KG1 (cell line): Measurements from ENCODE around the gene ADK.

Source experiments
- DNase-seq: peaks from one replicate; lab custom pipeline; 2025; lab: John Stamatoyannopoulos, UW

ADK gene

DNA sequence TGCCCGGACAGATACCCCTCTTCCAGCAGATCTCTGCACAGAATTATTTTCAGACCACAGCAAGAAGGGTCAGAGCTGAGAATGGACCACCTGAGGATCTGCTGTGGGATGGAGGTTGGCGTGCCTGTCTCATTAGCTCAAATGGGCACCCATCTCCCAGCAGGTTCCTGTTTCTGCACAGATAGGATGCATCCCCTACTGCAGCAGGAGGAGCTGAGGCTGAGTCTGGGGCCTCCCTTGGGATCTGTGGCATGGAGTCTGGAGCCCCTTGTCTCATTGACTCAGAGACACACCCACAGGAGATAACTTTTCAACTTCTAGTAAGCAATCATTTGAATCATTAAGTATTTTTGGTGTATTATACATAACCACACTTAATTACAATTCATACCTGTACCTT is 212.7 kb downstream of the ADK start:
- no peak for DNase-seq

DNA sequence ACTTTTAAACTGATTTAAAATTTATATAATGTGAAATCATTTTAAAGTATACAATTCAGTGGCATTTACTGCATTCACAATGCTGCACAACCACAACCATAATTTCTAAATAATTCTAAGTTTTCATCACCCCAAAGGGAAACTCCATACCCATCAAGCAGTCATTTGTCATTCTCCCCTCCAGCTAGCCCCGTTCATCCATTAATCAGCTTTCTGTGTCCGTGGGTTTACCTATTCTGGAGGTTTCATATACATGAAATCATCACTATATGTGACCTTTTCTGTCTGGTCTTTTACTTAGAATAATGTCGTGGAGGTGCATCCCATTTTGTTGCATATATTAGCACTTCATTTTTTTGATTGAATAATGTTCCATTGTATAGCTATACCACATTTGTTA is 214.1 kb downstream of the ADK start:
- no peak for DNase-seq

DNA sequence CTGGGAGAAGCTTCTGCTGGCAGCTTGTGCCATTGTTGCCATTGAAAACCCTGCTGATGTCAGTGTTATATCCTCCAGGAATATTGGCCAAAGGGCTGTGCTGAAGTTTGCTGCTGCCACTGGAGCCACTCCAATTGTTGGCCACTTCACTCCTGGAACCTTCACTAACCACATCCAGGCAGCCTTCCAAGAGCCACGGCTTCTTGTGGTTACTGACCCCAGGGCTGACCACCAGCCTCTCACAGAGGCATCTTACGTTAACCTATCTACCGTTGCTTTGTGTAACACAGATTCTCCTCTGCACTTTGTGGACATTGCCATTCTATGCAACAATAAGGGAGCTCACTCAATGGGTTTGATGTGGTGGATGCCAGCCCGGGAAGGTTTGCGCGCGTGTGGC is 220.7 kb downstream of the ADK start:
- no peak for DNase-seq

DNA sequence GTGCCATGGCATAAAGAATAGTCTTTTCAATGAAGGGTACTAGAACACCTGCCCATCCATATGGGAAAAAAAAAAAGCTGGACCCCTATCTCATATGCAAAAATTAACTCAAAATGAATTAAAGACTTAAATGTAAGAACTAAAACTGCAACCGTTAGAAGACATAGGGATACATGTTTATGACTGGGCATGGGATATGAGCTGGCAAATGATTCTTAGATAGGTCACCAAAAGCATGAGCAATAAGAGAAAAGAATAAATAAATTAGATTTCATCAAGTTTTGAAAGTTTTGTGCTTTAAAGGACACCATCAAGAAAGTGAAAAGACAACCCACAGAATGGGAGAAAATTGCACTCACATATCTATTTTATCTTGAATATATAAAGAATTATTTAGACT is 222.0 kb downstream of the ADK start:
- no peak for DNase-seq

DNA sequence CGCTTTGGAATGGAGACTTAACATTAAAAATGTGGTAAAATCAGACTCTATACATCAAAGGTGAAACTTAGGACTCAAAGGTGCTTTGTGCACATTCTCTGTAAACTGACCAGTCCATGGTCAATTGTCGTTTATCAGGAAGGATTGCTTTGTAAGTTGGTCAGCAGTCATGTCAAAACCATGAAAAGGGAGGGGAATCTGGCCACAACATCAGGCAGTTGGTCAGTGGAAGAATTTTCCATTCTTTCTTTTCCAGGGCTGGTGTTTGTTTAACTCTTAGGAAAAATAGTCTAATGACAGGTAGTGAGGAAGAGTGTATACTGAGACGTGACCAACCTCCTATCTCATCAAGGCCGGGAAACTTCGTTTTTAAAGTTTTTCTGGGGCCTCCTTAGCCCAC is 226.5 kb downstream of the ADK start:
- no peak for DNase-seq

DNA sequence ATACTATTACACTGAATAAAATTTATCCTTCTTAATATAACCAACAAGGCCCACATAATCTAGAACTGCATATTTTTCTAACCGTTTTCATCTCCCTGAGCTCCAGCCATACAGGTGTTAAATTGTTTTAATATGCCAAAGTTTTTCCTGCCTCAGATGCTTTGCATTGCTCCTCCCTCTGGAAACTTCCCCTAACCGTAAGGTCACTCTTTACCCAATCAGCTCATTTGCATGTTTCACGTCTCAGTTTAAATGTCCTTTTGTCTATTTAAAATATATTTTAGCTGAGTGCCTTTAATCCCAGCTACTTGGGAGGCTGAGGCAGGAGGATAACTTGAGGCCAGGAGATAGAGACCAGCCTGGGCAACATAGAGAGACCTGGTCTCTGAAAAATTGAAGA is 228.5 kb downstream of the ADK start:
- no peak for DNase-seq

DNA sequence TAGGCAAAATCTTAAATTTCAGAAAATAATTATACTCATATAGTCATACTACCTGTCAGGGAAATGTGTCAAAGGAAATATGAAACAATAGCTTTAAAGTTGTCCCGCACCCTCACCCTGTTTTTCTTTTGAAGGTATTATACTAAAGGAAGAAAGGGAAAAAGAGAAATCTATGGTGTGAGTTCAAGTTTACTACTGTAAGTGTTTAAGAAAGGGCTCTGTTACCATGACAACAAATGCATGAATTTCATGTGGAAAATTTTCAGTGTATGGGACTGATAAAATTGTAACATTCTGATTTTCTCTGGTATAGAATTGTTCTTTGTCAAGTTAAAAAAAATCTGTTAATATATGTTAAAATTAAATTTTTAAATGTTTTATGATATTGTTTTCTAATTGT is 229.8 kb downstream of the ADK start:
- no peak for DNase-seq

DNA sequence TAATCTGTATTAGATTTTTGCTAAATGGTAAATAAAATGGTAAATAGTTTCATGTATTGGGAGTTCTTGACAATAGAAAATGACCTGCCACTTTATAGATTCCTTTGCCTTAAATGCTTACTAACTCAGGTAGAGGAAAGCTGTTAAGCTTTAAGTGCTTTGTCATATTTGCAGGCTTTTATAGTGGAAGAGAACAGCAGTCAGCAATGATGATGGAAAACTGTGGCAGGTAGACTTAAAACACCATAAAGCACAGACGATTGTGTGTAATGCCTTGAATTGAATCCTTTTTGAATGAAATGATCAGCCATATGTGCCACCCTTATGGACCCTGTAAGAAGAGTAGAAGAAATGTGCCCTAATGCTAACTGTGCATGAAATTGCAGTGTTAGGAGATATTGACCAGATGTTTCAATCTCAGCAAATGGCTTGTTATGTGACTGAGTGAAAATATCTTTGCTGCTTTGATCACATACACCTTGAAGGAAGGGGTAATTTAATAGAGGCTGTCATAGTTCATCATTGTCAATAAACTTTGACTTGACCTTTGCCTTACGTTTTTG is 230.4 kb downstream of the ADK start:
- DNase-seq: no peak

DNA sequence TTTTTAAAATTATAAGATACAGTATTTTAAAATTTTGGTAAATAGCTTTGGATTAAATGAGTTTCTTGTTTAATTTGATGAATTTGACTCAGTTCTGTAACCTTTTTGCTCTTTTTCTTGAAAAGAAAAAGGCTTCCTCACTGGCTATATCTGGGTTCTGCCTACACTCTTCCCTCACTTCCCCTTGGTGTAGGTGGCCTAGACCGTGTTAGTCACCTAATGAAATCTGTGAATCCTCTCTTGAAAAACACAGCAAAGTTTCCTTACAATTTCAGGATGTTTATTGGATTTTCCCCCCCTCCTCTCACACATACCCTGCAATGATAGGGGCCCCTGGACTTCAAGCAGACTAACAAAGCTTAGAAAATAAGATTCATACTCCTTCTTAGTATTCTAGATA is 231.6 kb downstream of the ADK start:
- DNase-seq: no peak

DNA sequence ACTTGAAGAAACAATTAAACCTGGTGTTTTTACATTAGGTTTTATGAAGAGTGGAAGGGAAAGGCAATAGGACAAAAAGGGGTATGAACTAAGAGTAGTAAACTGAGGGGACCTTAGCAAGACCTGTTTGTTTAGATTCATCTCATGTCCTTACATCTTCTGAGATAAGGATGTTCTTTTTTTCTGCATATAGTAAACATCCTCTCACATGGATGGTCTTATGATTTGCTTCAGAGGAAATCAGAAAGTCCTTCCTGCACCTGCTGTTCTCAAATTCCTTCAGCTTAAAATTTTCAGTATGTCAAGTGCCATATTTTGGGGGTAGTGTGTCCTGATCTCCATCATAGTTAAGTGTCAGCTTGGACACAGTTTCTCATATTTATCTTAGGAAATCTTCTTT is 232.6 kb downstream of the ADK start:
- DNase-seq: no peak

DNA sequence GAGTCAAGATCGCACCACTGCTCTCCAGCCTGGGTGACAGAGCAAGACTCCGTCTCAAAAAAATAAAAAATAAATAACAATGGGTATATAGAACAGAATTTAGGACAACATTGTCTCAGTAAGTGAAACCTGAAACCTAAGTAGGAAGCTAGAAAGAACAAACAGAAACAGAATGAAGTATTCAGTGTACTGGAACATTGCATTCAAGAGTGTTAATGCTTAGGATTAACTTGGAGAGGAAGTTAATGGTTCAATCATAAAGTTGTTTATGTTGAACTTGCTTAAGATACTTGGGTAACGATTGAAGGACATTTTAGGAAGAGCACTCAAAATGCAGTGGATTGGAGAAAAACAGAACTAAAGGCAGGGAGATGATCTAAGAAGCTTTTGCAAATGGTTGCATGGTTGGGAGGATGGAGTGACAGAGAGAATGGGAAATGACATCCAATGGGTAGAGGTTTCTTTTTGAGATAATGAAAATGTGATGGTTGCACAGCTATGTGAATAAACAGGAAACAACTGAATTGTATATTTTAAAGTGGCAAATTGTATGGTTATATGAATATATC is 233.7 kb downstream of the ADK start:
- DNase-seq: no peak

DNA sequence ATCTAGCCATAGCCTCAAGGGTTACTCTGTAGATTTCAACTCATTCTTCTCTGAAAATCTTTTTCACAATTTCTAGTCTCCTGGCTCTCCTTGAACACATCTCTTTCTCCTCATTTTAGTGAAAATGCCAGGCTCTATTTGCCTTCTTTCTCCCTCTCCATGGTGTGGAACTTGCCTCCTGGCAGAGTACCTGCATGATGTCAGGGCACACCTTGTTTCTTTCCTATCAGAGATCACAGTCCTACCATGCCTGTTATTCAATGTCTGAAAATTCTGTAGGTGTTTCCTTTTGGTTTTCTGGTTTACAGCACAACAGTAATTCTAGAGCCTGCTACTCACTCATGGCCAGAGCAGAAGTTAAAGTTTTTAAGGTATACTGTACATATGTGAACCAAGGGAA is 237.8 kb downstream of the ADK start:
- DNase-seq: no peak

DNA sequence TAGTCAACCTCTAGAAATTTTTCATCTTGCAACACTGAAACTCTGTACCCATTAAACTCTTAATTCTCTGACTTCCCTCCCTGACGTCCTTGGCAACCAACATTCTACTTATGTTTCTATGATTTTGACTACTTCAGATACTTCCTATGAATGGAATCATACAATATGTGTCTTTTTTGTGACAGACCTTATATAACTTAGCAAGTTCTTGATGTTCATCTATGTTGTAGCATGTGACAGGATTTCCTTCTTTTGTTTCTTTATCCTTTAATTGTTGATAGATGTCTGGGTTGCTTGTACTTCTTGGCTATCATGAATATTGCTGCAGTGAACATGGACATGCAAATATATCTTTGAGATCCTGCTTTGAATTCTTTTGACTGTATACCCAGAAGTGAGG is 240.8 kb downstream of the ADK start:
- DNase-seq: no peak

DNA sequence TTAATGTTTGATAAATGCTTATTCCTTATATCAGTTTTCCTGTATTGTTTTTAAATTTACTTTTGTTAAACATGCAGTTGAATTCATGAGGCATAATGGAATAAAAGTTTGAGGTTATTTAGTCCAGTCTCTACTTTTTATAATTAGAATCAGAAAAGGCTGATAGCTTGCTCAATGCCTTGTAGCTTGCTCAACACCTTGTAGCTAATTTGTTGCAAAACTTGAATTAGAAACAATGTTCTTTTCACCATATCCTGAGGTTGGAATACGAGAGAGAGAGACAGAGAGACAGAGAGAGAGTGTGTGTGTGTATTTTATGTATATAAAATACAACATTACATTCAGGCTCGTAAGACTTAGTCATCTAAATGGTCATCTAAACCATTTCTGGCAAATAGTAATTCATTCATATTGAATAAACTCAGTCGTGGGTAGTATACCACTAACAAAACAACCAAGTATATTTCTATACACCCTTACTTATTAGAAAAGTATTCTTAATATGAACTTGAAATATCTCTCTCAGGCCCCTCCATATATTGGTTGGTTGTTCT is 243.5 kb downstream of the ADK start:
- DNase-seq: no peak

DNA sequence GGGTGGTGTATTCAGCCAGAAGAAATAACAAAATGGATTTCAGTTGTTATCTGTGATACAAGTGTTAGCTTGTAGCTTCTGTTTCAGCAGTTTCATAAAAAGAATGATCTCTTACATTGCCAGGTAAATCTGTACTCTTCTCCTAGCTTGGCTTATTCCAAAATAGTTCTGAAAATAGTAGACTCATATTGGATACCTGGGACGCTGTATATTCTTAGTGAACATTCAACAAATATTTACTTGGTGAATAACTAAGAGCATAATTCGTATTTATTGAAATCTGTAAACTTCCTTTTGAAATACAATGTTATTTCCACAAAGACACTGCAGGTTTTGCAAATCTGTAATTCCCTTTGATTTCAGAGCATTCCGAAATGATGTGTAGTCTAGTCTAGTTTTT is 249.2 kb downstream of the ADK start:
- DNase-seq: no peak

DNA sequence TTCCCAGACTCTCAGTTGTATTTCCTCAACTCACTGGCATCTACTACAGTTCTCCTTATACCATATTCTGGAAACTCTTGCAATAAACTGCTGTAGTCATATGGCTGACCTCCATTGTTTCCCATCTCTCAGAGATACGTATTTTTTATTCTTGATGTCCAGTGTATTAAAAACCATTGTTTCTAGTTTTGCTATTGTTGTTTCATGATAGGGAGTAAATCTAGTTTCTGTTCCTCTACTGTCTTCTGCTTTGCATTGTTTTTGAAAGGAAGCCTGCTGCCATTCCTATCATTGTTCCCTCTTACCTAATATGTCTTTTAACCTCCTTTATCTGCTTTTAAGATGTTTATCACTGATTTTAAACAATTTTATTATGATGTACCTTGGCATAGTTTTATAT is 255.0 kb downstream of the ADK start:
- DNase-seq: no peak

DNA sequence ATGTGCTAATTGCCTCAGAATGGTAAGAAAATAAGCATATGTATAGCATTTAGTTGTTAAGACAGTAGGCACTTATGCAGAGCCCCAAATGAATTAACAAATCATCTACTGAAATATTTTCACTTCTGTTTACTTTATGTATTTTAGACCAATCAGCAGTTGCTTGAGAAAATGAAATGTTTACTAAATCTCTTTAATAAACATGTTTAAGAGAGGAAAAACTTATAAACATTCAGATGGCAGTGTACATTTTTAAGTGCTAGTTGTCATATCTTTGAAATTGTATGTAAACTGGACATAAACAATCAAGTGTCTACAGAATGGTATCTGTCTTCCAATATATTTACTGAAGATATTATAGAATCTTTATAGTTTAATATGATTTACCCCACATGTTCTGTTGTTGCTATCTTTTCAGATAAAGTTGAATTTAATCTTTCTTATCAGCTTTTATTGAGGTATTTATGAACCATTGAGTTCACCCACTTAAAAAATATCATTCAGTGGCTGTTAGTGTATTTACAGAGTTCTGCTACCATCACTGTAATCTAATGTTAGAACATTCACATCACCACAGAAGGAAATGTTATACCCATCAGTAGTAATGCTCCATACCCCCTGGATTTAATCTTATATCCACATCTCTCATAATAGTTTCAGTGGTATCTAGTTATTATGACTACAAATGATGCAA is 264.3 kb downstream of the ADK start:
- no peak for DNase-seq

DNA sequence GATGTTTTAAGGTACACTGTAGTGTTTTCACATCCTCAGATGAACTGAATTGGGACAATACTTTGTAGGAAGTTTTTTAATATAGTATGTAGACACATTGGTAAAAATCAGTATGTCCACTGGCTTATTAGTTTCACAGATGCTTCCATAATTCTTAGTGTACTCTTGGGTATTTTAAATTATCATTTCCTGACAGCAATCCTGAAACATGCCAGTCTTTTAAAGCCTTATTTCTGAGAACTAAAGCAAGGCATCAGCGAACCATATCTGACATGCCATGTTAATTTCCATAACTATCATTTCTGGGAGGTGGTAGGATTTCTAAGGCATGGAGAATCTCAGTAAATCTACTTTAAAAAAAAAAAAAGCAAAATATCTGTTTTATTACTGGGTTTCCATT is 266.4 kb downstream of the ADK start:
- DNase-seq: no peak

DNA sequence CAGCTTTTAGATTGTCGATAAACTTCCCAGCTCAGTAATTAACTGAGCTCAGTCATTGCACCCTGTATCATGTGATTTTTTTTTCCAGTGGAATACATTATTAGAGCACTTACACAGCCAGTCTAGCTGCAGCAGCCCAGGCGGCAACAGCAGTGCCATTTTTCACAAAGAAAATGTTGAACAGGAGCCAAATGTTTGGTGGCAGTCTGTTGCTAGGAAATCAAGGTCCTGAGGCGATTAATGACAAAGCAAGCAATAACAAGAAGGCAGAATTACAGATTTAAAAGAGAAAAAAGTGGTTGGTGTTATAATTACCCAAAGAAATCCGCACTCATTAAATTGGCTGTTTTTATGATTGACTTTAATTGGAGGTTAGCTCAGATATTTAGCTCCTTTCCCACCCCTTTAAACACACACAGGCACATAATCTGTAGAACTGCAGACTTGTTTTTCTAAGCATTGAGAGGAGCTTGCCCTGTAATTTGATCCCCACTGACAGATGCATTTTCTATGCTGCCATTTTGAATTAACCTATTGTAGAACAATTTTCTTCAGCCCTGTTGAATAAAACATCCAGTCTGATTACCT is 267.4 kb downstream of the ADK start:
- no peak for DNase-seq

DNA sequence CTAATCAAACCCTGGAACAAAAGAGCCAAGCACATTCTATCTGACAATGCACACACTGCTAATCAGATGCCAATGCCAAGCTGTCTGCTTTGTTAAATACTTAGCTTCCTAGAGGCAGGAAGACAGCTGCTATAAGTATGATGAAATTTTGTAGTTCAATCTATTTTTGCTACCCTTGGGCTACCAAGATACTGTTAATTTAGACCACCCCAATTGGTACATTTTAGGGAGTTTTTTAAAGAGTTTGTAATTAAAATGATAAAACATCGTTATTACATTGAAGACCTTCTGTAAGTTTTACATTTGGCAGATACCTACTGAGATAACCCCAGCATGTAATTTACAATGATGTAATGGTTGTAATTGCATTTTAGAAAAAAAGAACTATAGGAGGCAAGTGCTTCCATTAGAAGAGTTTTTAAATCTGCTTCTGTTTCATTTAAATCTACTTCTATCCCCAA is 268.5 kb downstream of the ADK start:
- DNase-seq: no peak

DNA sequence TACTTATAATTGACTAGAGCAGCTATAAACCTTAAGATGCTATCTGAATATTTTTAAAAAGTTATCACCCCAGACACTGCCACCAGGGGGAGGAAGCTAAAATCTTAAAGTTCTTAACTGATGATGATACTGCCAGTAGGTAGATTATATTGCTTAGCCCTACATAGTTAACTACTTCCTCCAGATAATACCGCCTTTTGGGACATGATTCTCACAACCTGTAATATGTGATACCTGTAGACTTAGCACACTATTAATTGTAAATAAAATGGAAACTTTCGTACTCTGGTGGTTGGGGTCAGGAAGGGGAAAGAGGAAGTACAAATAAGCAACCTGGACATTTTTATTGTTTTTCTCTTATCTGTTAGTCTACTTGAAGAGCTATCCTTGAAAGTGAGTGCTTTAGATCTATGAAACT is 268.9 kb downstream of the ADK start:
- DNase-seq: no peak

DNA sequence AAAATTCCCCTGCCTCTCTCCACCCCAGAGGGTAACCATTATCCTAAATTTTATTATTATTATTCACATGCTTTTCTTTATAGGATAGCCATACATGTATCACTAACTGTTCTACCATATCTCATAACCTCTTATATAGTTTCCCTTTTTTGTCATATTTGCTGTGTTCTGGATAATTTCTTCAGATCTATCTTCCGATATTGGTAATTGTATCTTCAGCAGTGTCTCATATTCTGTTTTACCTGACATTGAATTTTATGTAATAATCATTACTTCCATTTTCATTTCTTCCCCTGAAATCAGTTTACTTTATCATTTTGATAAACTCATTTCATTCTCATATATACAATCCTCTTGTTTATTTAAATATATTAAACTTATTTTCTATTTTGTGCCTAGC is 273.5 kb downstream of the ADK start:
- no peak for DNase-seq

DNA sequence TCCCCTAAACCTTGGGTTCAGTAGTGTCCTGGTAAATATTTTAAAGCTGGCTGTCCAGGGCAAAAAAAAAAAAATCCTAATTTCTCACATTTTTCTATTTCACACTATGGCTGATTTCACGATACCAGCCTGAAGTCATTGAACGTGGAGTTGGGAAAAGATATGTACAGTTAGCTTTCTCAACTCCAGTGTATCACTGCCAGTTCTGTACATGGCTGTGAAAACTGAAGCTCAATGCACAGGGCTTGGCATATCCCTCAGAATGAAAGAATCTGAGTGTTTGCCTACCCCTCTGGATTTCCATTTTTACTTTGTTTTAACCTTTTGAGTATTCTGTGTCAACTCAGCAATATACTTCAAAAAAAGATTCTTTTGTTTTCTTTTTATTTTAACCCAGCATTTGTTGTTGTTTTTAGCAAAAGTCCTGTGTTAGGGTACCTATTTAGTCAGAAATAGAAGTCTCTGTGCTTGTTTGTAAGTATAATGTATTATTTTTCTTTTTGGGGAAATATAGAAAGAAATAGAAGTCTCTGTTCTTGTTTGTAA is 274.5 kb downstream of the ADK start:
- no peak for DNase-seq
